Keratinocyte (primary cell): Measurements from ENCODE around the gene GTF2I. TPM values are rescaled to one million over a fixed set of nuclear protein-coding genes. Genes with fewer than 3 reads are reported as not detected.

ENCODE experiments used
- DNase-seq: peaks from one replicate; pipeline ENCODE4 v3.0.0-alpha.2; 2011; ENCODE audit warnings: low read depth, missing footprints, low spot score
- FAIRE-seq: peaks from 2 replicates; lab custom pipeline; 2011; peaks lifted over from hg19 to GRCh38; lab: Jason Lieb, UNC
- H2AFZ ChIP-seq: 2 replicates; pipeline ENCODE4 v1.6.0; 2012; ENCODE audit warnings: low read length, control low read depth, inconsistent platforms; ENCODE audit not compliant: control insufficient read depth
- H3K27ac ChIP-seq: 2 replicates; pipeline ENCODE4 v1.5.1; 2011; ENCODE audit warnings: low read length; ENCODE audit not compliant: control insufficient read depth, insufficient read depth
- H3K27me3 ChIP-seq: 3 replicates; pipeline ENCODE4 v1.6.0; 2011; ENCODE audit warnings: low read length; ENCODE audit not compliant: control insufficient read depth, insufficient read depth; ENCODE audit errors: extremely low read depth
- H3K36me3 ChIP-seq, 2 experiments: 2 replicates in 1 of 2; 3 replicates in 1 of 2; pipeline ENCODE4 v1.5.1; 2011; ENCODE audit warnings: low read length in 2 of 2, mild to moderate bottlenecking in 1 of 2; ENCODE audit not compliant: control insufficient read depth in 2 of 2, insufficient read depth in 2 of 2; ENCODE audit errors: extremely low read depth in 1 of 2
- H3K4me1 ChIP-seq: 3 replicates; pipeline ENCODE4 v1.5.1; 2011; ENCODE audit warnings: low read length; ENCODE audit not compliant: control insufficient read depth, insufficient read depth; ENCODE audit errors: extremely low read depth
- H3K4me2 ChIP-seq: 3 replicates; pipeline ENCODE4 v1.6.0; 2011; ENCODE audit warnings: low read depth, low read length; ENCODE audit not compliant: control insufficient read depth, insufficient read depth; ENCODE audit errors: extremely low read depth
- H3K4me3 ChIP-seq, 3 experiments: fragments of 200-600 bp in 1 of 3; sonication (generic) in 1 of 3; 2 replicates in 2 of 3; 3 replicates in 1 of 3; pipeline ENCODE4 v1.5.1; 2011 to 2016; ENCODE audit warnings: low read length in 3 of 3, mild to moderate bottlenecking in 3 of 3, control low read depth in 2 of 3, inconsistent platforms in 1 of 3, low read depth in 1 of 3, mixed read lengths in 1 of 3, mixed run types in 1 of 3, moderate library complexity in 1 of 3; ENCODE audit not compliant: control insufficient read depth in 2 of 3, insufficient read depth in 2 of 3; ENCODE audit errors: extremely low read depth in 1 of 3
- H3K79me2 ChIP-seq: 2 replicates; pipeline ENCODE4 v1.6.0; 2012; ENCODE audit warnings: low read length; ENCODE audit not compliant: control insufficient read depth, insufficient read depth
- H3K9ac ChIP-seq: 3 replicates; pipeline ENCODE4 v1.6.0; 2011; ENCODE audit warnings: low read length; ENCODE audit not compliant: control insufficient read depth, insufficient read depth; ENCODE audit errors: extremely low read depth
- H3K9me1 ChIP-seq: 3 replicates; pipeline ENCODE4 v1.6.0; 2011; ENCODE audit warnings: low read length; ENCODE audit not compliant: control insufficient read depth, insufficient read depth; ENCODE audit errors: extremely low read depth
- H3K9me3 ChIP-seq: 2 replicates; pipeline ENCODE4 v1.5.1; 2012; ENCODE audit warnings: low read depth, low read length; ENCODE audit not compliant: control insufficient read depth
- H4K20me1 ChIP-seq: 3 replicates; pipeline ENCODE4 v1.6.0; 2011; ENCODE audit warnings: low read length; ENCODE audit not compliant: control insufficient read depth, insufficient read depth; ENCODE audit errors: extremely low read depth
- EZH2 ChIP-seq: IDR thresholded peaks from one replicate; pipeline ENCODE4 v1.6.1; 2012; ENCODE audit warnings: inconsistent platforms, mild to moderate bottlenecking, low read length, moderate library complexity
- dilution Hi-C: fragments of 300-500 bp; cut with MboI; formaldehyde crosslinking; loops from one replicate; pipeline ENCODE4 v1.7.0; 2020; ENCODE audit warnings: low sequenced_read_pairs; ENCODE audit not compliant: extremely low pct_ligation_motif_present
- polyA plus RNA-seq, 5 experiments: library from polyadenylated mRNA; depleted of rRNA in 3 of 5; stranded (reverse) in 3 of 5; stranded (forward) in 1 of 5; unstranded in 1 of 5; fragments of >200 nt; gene quantifications; 1 replicate in 1 of 5; 2 replicates in 3 of 5; 3 replicates in 1 of 5; pipeline versions ENCODE4 v1.2.1 to v1.2.3, GENCODE V29; 2011 to 2012; ENCODE audit warnings: missing spikeins in 2 of 5, low read depth in 1 of 5, low replicate concordance in 1 of 5
- TF ChIP-seq, protein P1 (sequence below), 3 experiments: IDR thresholded peaks in 1 of 3; conservative IDR thresholded peaks in 1 of 3; optimal IDR thresholded peaks in 1 of 3; 2 replicates in 2 of 3; 3 replicates in 1 of 3; pipeline versions ENCODE3 to v1.5.1; 2011; ENCODE audit warnings: low read length in 3 of 3, mild to moderate bottlenecking in 3 of 3, moderate library complexity in 2 of 3, control low read depth in 1 of 3, inconsistent platforms in 1 of 3; ENCODE audit not compliant: insufficient read depth in 2 of 3; ENCODE audit errors: extremely low read depth in 1 of 3

GTF2I gene
- polyA plus RNA-seq, 1 donor (not counting 4 experiments of a cell fraction or from before 2014, with no cell fraction given) = 56.1 TPM

DNA sequence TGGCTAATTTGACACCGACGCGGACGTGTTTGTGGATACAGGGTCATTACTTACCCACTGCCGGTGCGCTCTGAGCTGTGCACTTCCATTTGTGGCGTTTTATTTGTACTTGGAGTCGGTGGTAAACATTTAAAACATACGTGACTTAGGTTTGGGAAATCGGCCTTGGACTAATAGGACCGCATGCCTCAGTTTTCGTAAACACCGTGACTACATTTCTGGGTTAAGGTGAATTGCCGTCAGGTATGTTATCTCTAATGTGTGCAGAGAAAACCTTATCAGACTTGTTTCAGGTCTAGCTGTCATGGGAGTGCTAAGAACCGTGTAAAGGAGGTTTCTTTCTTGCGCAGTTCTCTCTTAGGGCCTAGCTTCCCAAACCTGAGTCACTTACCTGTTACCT, 64.6 kb downstream of the GTF2I start:
- no peak for FAIRE-seq
- Histone ChIP-seq H3K4me3 (no peak overlapping the region), H4K20me1 (no peaks in the 10 kb centered on the region), H3K79me2 (no peaks in the 10 kb centered on the region), H3K4me1 (peaks cover 7% of the 10 kb centered on the region), H3K9me1 (no peaks in the 10 kb centered on the region), H3K4me2 (no peak overlapping the region), H3K27ac (no peak overlapping the region), H3K27me3 (no peaks in the 10 kb centered on the region), H3K36me3 (peaks cover 6 to 7% of the 10 kb centered on the region in 2 experiments), H3K9me3 (no peaks in the 10 kb centered on the region), H3K9ac (no peak overlapping the region), H2AFZ (no peak overlapping the region)
- TF ChIP-seq EZH2 = no peak
- dilution Hi-C loops = no loop called here
- DNase-seq = no peak

DNA sequence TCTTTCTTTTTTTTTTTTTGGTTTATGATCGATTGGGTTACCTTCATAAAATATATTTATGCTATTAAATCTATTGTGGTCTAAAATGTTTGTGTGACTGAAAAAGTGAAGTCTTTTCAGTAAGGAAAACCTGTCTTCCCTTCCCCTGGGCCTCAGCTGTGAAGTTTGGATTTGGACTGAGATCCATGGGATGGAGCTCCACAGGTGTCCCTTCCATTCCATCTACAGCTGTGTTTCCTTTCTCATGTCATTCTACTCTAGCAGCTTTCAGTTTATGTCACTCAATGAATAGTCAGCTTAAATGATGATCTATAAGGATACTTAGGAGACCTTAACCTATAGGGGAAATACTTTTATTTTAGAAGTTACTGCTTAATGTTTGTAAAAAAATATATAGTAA, 68.3 kb downstream of the GTF2I start:
- no peaks in the 10 kb centered on the region for H3K79me2 ChIP-seq

More for the DNA sequence above, 68.3 kb downstream of the GTF2I start:
- dilution Hi-C loops = no loop called here
- H3K27me3 ChIP-seq = no peaks in the 10 kb centered on the region
- DNase-seq = no peak
- no peak overlapping the region for H3K9ac ChIP-seq
- no peak for FAIRE-seq
- TF ChIP-seq, protein P1, sequence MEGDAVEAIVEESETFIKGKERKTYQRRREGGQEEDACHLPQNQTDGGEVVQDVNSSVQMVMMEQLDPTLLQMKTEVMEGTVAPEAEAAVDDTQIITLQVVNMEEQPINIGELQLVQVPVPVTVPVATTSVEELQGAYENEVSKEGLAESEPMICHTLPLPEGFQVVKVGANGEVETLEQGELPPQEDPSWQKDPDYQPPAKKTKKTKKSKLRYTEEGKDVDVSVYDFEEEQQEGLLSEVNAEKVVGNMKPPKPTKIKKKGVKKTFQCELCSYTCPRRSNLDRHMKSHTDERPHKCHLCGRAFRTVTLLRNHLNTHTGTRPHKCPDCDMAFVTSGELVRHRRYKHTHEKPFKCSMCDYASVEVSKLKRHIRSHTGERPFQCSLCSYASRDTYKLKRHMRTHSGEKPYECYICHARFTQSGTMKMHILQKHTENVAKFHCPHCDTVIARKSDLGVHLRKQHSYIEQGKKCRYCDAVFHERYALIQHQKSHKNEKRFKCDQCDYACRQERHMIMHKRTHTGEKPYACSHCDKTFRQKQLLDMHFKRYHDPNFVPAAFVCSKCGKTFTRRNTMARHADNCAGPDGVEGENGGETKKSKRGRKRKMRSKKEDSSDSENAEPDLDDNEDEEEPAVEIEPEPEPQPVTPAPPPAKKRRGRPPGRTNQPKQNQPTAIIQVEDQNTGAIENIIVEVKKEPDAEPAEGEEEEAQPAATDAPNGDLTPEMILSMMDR (optimal IDR thresholded peaks at IDR 0.05 in 1 of 3, IDR thresholded peaks at IDR 0.05 in 1 of 3, conservative IDR thresholded peaks at IDR 0.05 in 1 of 3; ENCODE audit: extremely low read depth in 1 of 3, insufficient read depth in 2 of 3, low read length in 3 of 3) = no peak
- TF ChIP-seq EZH2 = no peak
- H3K4me1 ChIP-seq = no peaks in the 10 kb centered on the region
- no peak overlapping the region for H3K27ac ChIP-seq
- no peak overlapping the region for H3K4me2 ChIP-seq
- no peak overlapping the region for H2AFZ ChIP-seq
- no peak overlapping the region for H3K4me3 ChIP-seq
- H3K36me3 ChIP-seq = peaks cover 10 to 11% of the 10 kb centered on the region in 2 experiments
- no peaks in the 10 kb centered on the region for H4K20me1 ChIP-seq
- H3K9me1 ChIP-seq = no peaks in the 10 kb centered on the region
- H3K9me3 ChIP-seq = no peaks in the 10 kb centered on the region
